Measurements from ENCODE around the gene CDK5RAP2.

GRCh38 chr9:120465685-120466407, 114.1 kb downstream of the CDK5RAP2 start:
- TF ChIP-seq CTCF (IDR thresholded peaks at IDR 0.05; ENCODE audit: insufficient read depth, low read length) (no peak), POLR2AphosphoS5 (IDR thresholded peaks at IDR 0.05; ENCODE audit: low read depth) (no peak)
